Stimulated activated CD4-positive, alpha-beta T cell treated with anti-CD3 and anti-CD28 coated beads, Interleukin-2, amount 100 ng/mL, for 24 hours (primary cell): ENCODE data around the gene TLK1.
"Not testable (repeated sequence)": the region's sequence is repeated elsewhere in the genome, so short reads cannot be mapped to it uniquely, and the experiment has no call there.

ENCODE experiments used
- DNase-seq, 2 donors: peaks; one replicate each; pipeline ENCODE4 v3.0.0-alpha.2; 2020

TLK1 gene

GRCh38 chr2:171076422-171076821 is 84.3 kb downstream of the TLK1 start:
- not testable (repeated sequence) for DNase-seq

- no peak for DNase-seq
Observed at GRCh38 chr2:171072164-171072563, 88.5 kb downstream of the TLK1 start.

- no peak for DNase-seq
Observed at GRCh38 chr2:171069286-171069956, 91.3 kb downstream of the TLK1 start.

- no peak for DNase-seq
Observed at GRCh38 chr2:171066110-171066509, 94.6 kb downstream of the TLK1 start.

DNA sequence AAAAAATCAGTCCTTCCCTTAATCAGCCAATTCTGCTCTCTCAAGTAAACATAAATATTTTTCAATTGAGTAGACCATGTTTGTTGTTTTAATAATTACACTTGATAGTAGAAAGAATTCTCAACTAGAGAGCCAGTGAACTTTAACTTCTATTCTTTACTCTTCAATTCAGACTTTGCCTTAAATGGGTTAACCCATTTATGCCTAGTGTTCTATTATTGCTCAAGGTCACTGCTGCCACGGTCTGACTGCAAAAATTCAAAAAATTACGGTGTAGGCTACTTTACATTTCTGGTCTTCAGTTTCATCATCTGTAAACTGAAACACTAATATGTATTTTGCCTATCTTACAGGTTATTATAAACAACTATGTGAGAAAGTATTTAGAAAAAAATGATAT is 103.1 kb downstream of the TLK1 start:
- no peak for DNase-seq

GRCh38 chr2:171056307-171056706 is 104.4 kb downstream of the TLK1 start:
- no peak for DNase-seq

GRCh38 chr2:171049691-171050090 is 111.0 kb downstream of the TLK1 start:
- no peak for DNase-seq

GRCh38 chr2:171046048-171046560 is 114.6 kb downstream of the TLK1 start:
- no peak for DNase-seq

- DNase-seq, result no peak
Observed at GRCh38 chr2:171044416-171044815, 116.3 kb downstream of the TLK1 start.

DNA sequence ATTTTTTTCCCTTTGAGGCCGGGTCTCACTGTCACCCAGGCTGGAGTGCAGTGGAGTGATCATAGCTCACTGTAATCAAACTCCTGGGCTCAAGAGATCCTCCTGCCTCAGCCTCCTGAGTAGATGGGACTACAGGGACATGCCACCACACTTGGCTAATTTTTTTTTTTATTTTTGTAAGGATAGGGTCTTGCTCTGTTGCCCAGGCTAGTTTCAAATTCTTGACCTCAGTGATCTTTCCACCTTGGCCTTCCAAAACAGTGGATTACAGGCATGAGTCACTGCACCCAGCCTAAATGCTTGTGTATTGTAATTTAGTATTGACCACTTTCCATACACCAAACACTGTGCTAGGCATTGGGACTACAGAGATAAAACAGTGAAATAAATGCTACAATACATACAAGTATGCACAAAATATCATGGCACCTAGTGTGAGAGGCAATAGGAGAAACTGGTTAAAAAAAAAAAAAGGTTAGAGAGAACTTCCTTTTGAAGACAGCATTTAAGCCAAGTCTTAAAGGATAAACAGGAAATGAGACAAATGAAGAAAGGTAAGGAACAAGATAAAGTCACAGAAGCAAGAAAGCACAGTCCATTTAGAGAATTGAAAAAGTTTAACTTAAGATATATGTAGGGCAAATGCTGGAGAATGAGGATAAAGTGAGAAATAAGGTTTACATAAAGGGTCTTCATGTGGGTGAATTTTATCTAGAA is 118.3 kb downstream of the TLK1 start:
- DNase-seq, result no peak

- DNase-seq, result no peak
Observed at GRCh38 chr2:171036532-171036931, 124.2 kb downstream of the TLK1 start.

- DNase-seq, result no peak
Observed at GRCh38 chr2:171034315-171034714, 126.4 kb downstream of the TLK1 start.

DNA sequence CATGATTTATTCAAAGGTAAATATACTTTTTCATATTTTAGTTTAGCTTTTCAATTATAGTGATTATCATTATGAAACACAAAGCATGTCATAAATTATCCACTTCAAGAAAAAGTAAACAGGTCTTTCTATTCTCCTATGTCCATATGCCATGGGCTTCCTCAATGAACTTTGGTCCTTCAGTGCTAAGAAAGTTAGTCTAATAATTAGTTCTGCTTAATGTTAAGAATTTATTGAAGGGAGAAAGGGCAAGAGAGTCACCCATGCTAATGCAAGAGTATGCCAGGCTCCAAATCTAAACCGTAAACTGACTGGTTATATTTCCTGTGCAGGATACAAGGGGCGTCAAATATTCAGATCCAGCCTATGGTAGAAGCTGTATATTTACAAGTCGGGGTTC is 135.5 kb downstream of the TLK1 start:
- DNase-seq, result no peak

GRCh38 chr2:171018522-171018921 is 142.2 kb downstream of the TLK1 start:
- DNase-seq, result no peak

GRCh38 chr2:171016125-171016524 is 144.6 kb downstream of the TLK1 start:
- no peak for DNase-seq

DNA sequence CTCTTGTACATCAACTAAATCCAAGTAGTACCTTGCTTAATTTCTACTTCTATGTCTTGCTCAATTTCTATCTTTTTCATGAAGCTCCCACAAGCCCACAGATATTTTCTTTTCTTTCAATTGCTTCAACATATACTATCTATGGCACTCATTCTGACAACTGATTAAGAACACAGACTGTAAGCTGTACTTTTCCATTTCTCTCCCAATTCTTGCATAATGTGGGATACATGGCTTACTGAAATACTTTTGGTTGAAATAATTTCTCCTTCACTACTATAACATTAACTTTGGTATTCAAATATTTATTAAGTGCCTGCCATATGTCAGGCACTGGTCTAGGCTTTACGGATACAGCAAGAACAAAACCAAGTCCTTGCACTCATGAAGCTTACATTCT is 146.8 kb downstream of the TLK1 start:
- no peak for DNase-seq

GRCh38 chr2:171009386-171009785 is 151.3 kb downstream of the TLK1 start:
- no peak for DNase-seq

GRCh38 chr2:171008550-171009205 is 152.0 kb downstream of the TLK1 start:
- DNase-seq, result no peak

DNA sequence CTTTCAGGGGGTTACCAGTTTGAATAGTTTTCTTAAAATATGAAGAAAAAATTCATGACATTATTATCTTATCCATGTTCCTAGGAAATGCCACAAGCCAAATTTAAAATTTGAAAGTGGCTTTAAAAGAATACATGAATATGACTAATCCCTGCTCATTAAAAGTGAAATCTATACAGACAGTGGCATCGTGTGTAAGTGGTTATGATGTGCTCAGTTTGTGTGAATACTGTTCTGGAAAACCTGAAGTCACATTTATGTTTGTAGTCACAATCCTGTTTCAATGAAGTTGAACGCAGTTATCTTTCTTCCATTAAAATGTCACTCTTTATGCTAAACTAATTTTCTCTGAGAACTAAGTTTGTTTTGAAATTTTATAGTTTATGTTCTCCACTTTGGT is 155.9 kb downstream of the TLK1 start:
- DNase-seq, result no peak

DNA sequence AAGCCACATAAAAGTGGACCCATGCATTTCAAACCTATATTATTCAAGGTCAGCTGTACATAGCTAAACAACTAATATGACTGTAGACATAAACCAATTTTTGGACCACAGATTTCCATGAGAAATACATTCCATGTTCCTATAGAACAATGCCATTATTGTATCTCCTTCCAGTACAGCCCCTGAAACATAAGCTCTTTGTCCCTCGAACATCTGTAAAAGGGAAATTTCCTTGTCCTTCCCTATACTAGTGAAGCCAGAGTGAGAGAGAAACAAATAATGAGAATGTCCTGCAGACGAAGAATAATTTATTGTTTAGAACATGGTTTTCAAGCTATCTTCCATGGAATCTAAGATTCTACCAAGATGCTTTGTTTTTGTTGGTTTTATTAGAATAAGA is 156.3 kb downstream of the TLK1 start:
- no peak for DNase-seq

GRCh38 chr2:170999654-171000053 is 161.0 kb downstream of the TLK1 start:
- DNase-seq, result no peak

GRCh38 chr2:170997893-170998597 is 162.6 kb downstream of the TLK1 start:
- no peak for DNase-seq

DNA sequence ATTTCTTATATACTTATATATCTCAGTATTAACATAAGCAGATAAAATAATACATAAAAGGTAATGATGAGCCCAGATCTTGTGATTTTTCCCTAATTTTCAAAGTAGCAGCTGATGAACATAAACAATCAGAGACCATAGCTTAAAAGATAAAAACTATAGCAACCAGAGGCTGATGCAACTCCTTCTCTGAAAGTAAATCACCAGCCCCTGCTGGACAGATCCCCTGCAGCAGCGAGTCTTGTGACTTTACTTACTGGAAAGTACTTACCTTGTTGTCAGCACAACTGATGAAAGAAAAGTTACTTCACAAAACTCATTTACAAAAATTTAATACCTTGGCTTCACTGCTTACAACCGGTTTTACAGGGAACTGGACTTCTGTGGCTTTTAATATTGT is 164.4 kb downstream of the TLK1 start:
- DNase-seq, result no peak
